Endometrial microvascular endothelial cells (primary cell): ENCODE results near the gene SRRM2. TPM values are rescaled to one million over a fixed set of nuclear protein-coding genes. Genes with fewer than 3 reads are reported as not detected.

Experiments used
- in situ Hi-C: cut with HindIII; loops from 2 replicates; pipeline ENCODE4 v1.10.0; 2017; ENCODE audit warnings: low sequenced_read_pairs, low pct_unique_long_range_greater_than_20kb; ENCODE audit errors: inconsistent ontology term
- total RNA-seq: library from RNA; depleted of rRNA; stranded (reverse); fragments of >200 nt; gene quantifications from one replicate; pipeline ENCODE4 v1.2.3, GENCODE V29; 2015; ENCODE audit errors: inconsistent ontology term

Gene SRRM2
- total RNA-seq, 1 donor from 2014 or later = 69.5 TPM

DNA sequence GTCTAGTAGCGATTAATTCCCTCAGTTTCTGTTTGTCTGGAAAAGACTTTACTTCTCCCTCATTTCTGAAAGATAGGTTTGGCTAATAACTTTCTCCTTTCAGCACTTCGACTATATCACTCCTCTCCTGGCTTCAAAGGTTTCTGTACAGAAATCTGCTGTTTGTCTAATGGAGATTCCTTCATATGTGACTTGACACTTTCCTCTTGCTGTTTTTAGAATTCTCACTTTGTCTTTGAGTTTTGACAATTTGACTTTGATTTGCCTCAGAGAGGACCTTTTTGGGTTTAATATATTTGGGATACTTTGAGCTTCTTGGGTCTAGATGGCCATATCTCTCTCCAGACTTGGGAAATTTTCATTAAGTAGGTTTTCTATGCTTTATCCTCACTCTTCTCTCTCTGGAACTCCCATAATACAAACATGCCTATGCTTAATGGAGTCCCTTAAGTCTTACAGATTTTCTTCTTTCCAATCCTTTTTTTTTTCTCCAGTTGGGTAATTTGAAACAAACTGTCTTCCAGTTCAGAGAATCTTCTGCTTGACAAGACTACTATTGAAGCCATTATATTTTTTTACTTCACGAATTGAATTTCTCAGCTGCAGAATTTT is 56.8 kb downstream of the SRRM2 start:
- in situ Hi-C loops = no loop called here

GRCh38 chr16:2810651-2811050 is 58.2 kb downstream of the SRRM2 start:
- in situ Hi-C loops = no loop called here

DNA sequence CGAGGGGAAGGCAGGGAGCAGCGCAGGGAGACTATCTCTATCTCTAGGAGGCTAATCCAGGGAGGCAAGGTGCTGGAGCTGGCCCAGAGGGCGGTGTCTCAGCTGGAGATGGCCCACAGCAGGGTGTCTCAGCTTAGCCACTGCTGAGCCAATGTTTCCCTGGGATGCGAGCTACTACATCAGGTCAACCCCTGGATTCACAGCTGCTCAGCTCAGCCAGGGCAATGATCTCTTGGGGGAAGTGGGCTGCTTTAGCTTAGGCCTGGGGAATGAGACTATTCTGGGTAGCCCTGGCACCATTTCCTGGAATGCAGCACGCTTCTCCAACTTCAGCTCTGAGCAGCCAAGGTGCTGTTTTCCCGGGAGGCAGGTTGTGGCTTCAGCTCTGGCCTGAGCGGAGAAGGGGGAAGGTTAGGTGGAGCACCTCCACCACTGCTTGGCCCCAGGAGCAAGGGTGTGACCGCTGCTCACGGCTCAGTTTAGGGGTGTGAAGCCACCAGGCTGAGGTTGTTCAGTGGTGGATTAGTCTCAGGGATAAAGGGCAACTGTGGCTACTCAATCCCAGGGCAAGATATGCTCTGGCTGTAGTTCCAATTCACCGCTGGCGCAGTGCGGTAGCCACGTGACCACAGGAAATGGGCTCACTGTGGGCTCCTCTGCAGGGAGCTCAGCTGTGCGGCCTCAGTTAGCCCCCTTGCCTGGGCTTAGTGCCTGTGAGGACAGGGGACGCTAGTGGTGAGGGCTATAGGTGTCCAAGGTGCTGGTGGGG is 59.4 kb downstream of the SRRM2 start:
- in situ Hi-C loops = no loop called here

GRCh38 chr16:2813771-2814221 is 61.4 kb downstream of the SRRM2 start:
- in situ Hi-C loops = no loop called here

DNA sequence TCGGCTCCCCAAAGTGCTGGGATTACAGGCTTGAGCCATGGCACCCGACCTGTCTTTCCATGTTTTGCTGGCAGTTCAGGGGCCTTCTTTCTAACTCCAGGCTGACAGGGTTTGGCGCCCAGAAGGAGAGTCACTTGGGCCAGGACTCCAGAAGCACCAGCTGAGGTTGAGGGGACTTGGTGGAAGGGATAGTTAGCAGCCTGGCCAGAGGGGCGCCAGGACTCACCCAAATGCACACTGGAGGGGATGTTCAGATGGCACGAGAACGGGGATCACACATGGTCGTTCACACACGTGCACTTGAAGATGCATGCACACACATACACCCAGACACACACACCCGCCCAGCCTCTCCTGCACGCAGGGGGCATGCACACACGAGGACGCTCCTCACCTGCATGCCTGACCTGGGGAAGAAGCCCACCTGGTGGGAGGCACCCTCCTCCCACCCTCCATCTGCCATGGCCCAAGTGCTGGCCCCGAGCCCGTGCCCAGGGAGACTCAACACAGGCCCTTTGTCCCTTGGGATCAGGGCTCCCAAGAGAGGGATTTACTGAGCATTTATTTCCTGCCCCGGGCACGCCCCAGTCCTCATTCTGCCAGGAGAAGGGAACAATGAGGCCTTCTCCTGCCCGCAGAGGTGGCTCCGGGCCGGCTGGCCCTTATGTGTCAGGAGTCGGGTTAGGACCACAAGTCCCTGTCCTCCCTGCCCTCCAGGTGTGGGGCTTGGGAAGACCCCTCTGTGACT is 62.3 kb downstream of the SRRM2 start:
- in situ Hi-C loops = no loop called here

DNA sequence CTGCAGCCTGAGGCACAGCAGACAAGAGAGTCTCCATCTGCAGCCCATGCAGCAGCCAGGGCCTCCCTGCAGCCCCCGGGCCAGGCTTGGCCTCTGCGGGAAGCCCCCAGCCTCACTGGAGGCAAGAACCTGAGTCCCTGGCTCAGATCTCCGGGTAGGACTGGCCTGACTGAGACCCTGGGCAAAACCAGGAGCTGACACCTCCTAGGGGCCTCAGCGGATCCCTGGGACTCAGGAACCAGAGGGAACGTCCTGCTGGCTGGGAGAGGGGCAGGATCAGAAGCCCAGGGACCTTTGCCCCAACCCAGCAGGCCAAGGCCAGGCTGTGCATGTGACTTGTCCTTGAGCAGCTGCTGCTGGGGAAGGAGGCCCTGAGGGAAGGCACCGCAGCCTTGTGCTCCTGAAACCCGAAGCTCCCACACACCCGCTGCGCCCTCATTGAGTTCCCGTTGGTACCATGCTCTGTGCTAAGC is 62.9 kb downstream of the SRRM2 start:
- in situ Hi-C loops = no loop called here

- in situ Hi-C loops = no loop called here
Observed at GRCh38 chr16:2816751-2817339, 64.4 kb downstream of the SRRM2 start, which contains the start of gene PRSS21. Gene PRSS21, plus strand, starts transcription at chr16:2817237. Its CDS starts 32 bp downstream, at chr16:2817269.

DNA sequence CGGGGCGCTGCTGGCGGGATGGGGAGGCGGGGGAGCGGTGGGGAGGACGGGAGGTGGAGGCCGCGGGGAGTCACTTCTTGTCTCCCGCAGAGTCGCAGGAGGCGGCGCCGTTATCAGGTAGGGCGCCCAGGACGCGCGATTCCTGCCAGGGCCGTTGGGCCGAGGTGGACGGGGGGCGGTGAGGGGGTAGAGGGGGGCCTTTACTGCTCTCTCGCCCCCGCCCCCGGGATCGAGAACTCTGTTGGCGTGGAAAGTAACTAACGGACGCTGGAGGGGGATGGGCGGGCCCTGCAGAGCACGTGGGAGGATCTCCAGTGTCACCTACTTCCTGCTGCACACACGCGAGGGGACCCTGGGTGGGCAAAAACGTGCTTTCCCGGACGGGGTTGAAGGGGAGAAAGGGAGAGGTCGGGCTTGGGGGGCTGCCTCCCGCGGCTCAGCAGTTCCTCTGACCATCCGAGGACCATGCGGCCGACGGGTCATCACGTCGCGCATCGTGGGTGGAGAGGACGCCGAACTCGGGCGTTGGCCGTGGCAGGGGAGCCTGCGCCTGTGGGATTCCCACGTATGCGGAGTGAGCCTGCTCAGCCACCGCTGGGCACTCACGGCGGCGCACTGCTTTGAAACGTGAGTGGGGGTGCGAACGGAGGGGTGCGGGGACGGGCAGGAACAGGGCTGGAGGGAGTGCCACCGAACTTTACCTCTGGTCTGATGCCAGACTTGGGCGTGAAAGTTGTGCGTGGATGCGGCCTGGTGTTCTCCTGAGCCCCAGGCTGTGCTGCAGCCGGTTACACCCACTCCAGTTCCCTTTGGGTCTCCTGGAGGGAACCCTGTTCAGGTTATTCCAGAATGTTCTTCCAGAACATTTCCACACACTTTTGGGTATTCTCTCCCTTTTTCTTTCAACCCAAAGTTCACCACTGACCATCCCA is 65.2 kb downstream of the SRRM2 start:
- in situ Hi-C loops = no loop called here

GRCh38 chr16:2818272-2818876 is 65.9 kb downstream of the SRRM2 start:
- in situ Hi-C loops = no loop called here

DNA sequence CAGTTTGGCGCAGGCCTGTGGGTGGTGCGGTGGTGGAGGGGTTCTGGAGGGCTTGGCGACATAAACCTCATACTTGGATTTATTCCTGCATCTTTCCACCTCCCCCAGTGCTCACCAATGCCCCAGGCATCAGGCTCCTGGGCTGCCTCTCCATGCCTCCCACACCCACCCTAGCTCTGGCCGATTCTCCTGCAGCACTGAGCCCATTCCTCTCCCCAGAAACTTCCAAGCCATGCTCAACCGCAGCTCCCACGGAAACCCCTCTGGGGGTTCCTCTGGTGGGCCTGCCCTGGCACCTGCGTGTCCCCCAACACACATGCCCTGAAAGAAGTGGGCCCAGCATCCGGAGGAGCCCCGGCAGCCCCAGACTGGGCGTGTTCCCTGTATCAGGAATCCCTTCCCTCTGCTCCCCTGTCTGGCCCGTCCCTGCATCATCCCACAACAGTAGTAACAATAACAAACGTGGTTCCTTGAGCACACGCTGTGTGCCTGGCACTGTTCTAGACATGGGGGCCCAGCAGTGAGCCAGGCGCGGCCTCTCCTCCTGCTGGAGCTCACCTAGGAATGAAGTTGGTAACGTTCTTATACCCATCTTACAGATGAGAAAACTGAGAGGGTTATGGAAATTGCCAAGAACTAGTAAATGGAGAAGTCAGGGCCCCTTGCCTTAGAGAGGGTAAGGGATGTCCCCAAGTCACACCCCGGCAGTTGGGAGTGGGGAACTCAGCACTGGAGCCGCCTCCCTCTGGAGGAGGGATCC is 66.9 kb downstream of the SRRM2 start:
- in situ Hi-C loops = no loop called here

GRCh38 chr16:2819939-2820835 is 67.7 kb downstream of the SRRM2 start:
- in situ Hi-C loops = no loop called here

Other genes starting within 250 kb of the SRRM2 start
- 55.0 TPM for gene ATP6V0C, start 238.7 kb upstream of the SRRM2 start, total RNA-seq
- gene AMDHD2, start 232.3 kb upstream of the SRRM2 start, total RNA-seq = 26.0 TPM
- gene CEMP1, start 221.2 kb upstream of the SRRM2 start, total RNA-seq = not detected
- gene PDPK1, start 214.6 kb upstream of the SRRM2 start, total RNA-seq = 15.5 TPM
- 34.8 TPM for gene KCTD5, start 70.1 kb upstream of the SRRM2 start, total RNA-seq
- not detected for gene PRSS27, start 32.4 kb upstream of the SRRM2 start, total RNA-seq
- 108 TPM for gene ELOB, start 24.6 kb downstream of the SRRM2 start, total RNA-seq
- gene PRSS33, start 34.9 kb downstream of the SRRM2 start, total RNA-seq = not detected
- not detected for gene PRSS41, start 45.8 kb downstream of the SRRM2 start, total RNA-seq
- gene PRSS21, start 64.6 kb downstream of the SRRM2 start, total RNA-seq = 1.0 TPM
- gene ZG16B, start 77.7 kb downstream of the SRRM2 start, total RNA-seq = not detected
- not detected for gene PRSS22, start 105.5 kb downstream of the SRRM2 start, total RNA-seq
- 44.1 TPM for gene FLYWCH2, start 130.6 kb downstream of the SRRM2 start, total RNA-seq
- 42.6 TPM for gene FLYWCH1, start 159.3 kb downstream of the SRRM2 start, total RNA-seq
- gene KREMEN2, start 211.6 kb downstream of the SRRM2 start, total RNA-seq = not detected
- gene PAQR4, start 216.7 kb downstream of the SRRM2 start, total RNA-seq = 27.3 TPM
- gene PKMYT1, start 227.8 kb downstream of the SRRM2 start, total RNA-seq = 32.3 TPM